Calu3 (cell line): ENCODE data around the gene SNX25. TPM values are rescaled to one million over a fixed set of nuclear protein-coding genes. Genes with fewer than 3 reads are reported as not detected.

Experiments
- BruUV-seq: library from RNA; stranded (reverse); fragments of 400-500 nt; replicated peaks from 2 replicates; lab custom pipeline; 2021; lab: Mats Ljungman, UMichigan
- CTCF ChIA-PET: fragments of 300-600 bp; sonication (Branson Sonifier 250); formaldehyde crosslinking; loops from one replicate; lab custom pipeline; 2022; ENCODE audit warnings: antibody characterized with exemption; lab: Charles Lee
- DNase-seq: peaks from one replicate; pipeline ENCODE4 v3.0.0; 2022
- H3K27ac Mint-ChIP-seq: one replicate; pipeline ENCODE4 v1.8.0; 2022; ENCODE audit warnings: mixed read lengths; ENCODE audit not compliant: unreplicated experiment
- H3K27me3 Mint-ChIP-seq: one replicate; pipeline ENCODE4 v1.8.0; 2022; ENCODE audit warnings: mixed read lengths; ENCODE audit not compliant: unreplicated experiment
- H3K36me3 Mint-ChIP-seq: one replicate; pipeline ENCODE4 v1.8.0; 2022; ENCODE audit warnings: mild to moderate bottlenecking, moderate library complexity, mixed read lengths; ENCODE audit not compliant: insufficient read depth, unreplicated experiment
- H3K4me1 Mint-ChIP-seq: one replicate; pipeline ENCODE4 v1.8.0; 2022; ENCODE audit warnings: mild to moderate bottlenecking, low read depth, mixed read lengths; ENCODE audit not compliant: unreplicated experiment
- H3K4me3 Mint-ChIP-seq: one replicate; pipeline ENCODE4 v1.8.0; 2022; ENCODE audit warnings: mild to moderate bottlenecking, low read depth, moderate library complexity, mixed read lengths; ENCODE audit not compliant: unreplicated experiment
- H3K9me3 Mint-ChIP-seq: one replicate; pipeline ENCODE4 v1.8.0; 2022; ENCODE audit warnings: low read depth, mixed read lengths; ENCODE audit not compliant: unreplicated experiment
- CTCF ChIP-seq: fragments of 200-600 bp; IDR thresholded peaks from one replicate; pipeline ENCODE4 v1.8.0; 2022; ENCODE audit warnings: antibody characterized with exemption; ENCODE audit not compliant: unreplicated experiment
- intact Hi-C: fragments of 100-400 bp; cut with micrococcal nuclease; formaldehyde crosslinking; loops from one replicate; pipeline ENCODE4 v1.10.0; 2022; ENCODE audit not compliant: unreplicated experiment
- total RNA-seq: library from RNA; stranded (reverse); gene quantifications from 2 replicates; pipeline ENCODE4 v1.2.3, GENCODE V29; 2022

SNX25 gene
- total RNA-seq, 1 experiment from 2014 or later, result 16.1 TPM

GRCh38 chr4:185282968-185283367 lies 73.6 kb downstream of the SNX25 start:
- no peak for TF ChIP-seq CTCF
- Mint-ChIP-seq H3K27me3 (no peaks in the 10 kb centered on the region), H3K9me3 (no peaks in the 10 kb centered on the region), H3K36me3 (peaks cover 3% of the 10 kb centered on the region), H3K27ac (no peak overlapping the region), H3K4me1 (peaks cover 20% of the 10 kb centered on the region), H3K4me3 (no peak overlapping the region)
- CTCF ChIA-PET, result no interaction called here
- no peak for DNase-seq
- intact Hi-C loops, result no loop called here
- BruUV-seq, result no TSS peak

GRCh38 chr4:185283723-185284122 lies 74.3 kb downstream of the SNX25 start:
- CTCF ChIA-PET, result no interaction called here
- Mint-ChIP-seq H3K27ac (no peak overlapping the region), H3K27me3 (no peaks in the 10 kb centered on the region), H3K9me3 (no peaks in the 10 kb centered on the region), H3K36me3 (peaks cover 3% of the 10 kb centered on the region), H3K4me3 (no peak overlapping the region), H3K4me1 (peaks cover 20% of the 10 kb centered on the region)
- intact Hi-C loops, result no loop called here
- DNase-seq, result no peak
- BruUV-seq, result no TSS peak
- no peak for TF ChIP-seq CTCF

- Mint-ChIP-seq H3K36me3 (peaks cover 3% of the 10 kb centered on the region), H3K27ac (no peak overlapping the region), H3K9me3 (no peaks in the 10 kb centered on the region), H3K27me3 (no peaks in the 10 kb centered on the region), H3K4me1 (peaks cover 20% of the 10 kb centered on the region), H3K4me3 (no peak overlapping the region)
- CTCF ChIA-PET, result no interaction called here
- DNase-seq, result no peak
- TF ChIP-seq CTCF, result no peak
- BruUV-seq, result no TSS peak
- intact Hi-C loops, result no loop called here
Observed at GRCh38 chr4:185285632-185286393, 76.4 kb downstream of the SNX25 start.

- CTCF ChIA-PET, result no interaction called here
- H3K4me3 Mint-ChIP-seq, result no peak overlapping the region
- peaks cover 3% of the 10 kb centered on the region for H3K36me3 Mint-ChIP-seq
- H3K27ac Mint-ChIP-seq, result no peak overlapping the region
- no peaks in the 10 kb centered on the region for H3K27me3 Mint-ChIP-seq
- no peak for TF ChIP-seq CTCF
- intact Hi-C loops, result no loop called here
- no TSS peak for BruUV-seq
- no peaks in the 10 kb centered on the region for H3K9me3 Mint-ChIP-seq
- no peak for DNase-seq
- H3K4me1 Mint-ChIP-seq, result peaks cover 20% of the 10 kb centered on the region
Observed at GRCh38 chr4:185286571-185286970, 77.2 kb downstream of the SNX25 start.
